GM10248 (cell line): ENCODE data around the gene FYN.

Experiments used
- CTCF ChIA-PET: fragments of 300-600 bp; sonication (Branson Sonifier 250); formaldehyde crosslinking; extraction: SDS; loops from one replicate; lab custom pipeline; 2021; ENCODE audit warnings: antibody characterized with exemption; lab: Yijun Ruan, JAX
- POLR2A ChIA-PET: fragments of 350-650 bp; sonication (Branson Sonifier 250); formaldehyde crosslinking; extraction: SDS; loops from one replicate; lab custom pipeline; 2020; ENCODE audit warnings: antibody characterized with exemption; lab: Yijun Ruan, JAX
- DNase-seq: peaks from one replicate; pipeline ENCODE4 v3.0.0; 2012; ENCODE audit errors: extremely low spot score
- CTCF ChIP-seq: IDR thresholded peaks from 2 replicates; pipeline ENCODE4 v1.5.1; 2012; ENCODE audit warnings: mild to moderate bottlenecking, low read depth; ENCODE audit errors: extremely low read depth, missing control alignments, control extremely low read depth

FYN gene

DNA sequence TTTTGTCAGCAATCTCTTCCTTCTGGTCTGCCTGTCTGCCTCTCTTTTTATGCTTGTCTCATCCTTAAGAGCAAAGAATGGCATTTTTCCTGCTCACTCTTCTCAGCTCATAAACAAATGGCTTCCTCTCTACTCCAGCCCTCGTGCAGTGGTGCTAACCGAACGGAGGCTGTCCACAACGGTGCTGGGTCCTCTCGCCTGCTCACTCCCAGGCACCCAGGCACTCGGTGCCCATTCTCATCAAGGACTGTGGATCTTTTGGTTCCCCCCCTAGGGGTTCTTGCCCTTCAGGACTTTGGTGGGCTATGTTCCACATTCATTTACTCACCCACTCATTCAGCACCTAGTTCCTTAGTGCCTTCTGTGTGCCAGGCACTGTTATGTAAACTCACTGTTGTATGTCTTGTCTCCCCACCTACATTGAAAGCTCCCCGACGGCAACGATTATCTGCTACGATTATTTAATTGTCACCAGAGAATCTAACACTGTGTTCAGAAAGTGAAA, 113.9 kb downstream of the FYN start:
- no peak for TF ChIP-seq CTCF
- POLR2A ChIA-PET = no interaction called here
- CTCF ChIA-PET = interaction anchor here (1.2 to 1.9 kb wide), 3 partner anchors 11 to 18 kb away, joined by 4 to 6 read pairs (median 5); no protein-coding TSS in a partner anchor
- no peak for DNase-seq

- ChIA-PET CTCF (interaction anchor here (1.4 to 1.9 kb wide), 2 partner anchors 12 to 16 kb away, joined by 4 to 6 read pairs; no protein-coding TSS in a partner anchor), POLR2A (no interaction called here)
- no peak for DNase-seq
- no peak for TF ChIP-seq CTCF
Observed at GRCh38 chr6:111758608-111759329, 114.5 kb downstream of the FYN start.

DNA sequence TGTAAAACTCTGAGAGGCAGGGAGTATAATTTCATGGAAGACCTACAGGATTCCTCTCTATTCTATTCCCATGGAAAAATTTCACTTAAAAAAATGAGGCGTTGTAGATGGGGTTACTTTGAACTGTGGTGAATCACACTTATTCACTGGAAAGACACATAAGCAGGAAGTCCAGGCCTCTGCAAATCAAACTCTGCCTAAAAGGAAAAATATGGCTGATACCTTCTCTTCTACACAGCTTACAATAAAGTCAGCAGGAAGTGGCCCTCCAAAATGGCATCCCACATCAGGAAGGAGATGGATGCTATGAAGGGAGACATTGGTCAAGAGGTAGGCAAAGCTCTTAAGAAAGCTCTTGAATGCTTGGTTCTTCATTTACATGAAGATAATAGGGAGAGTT, 115.9 kb downstream of the FYN start:
- no peak for DNase-seq
- ChIA-PET POLR2A (no interaction called here), CTCF (no interaction called here)
- no peak for TF ChIP-seq CTCF

- ChIA-PET CTCF (interaction anchor here (1.6 kb wide), 1 partner anchor 35 kb away, joined by 5 read pairs; no protein-coding TSS in a partner anchor), POLR2A (no interaction called here)
- DNase-seq = no peak
- TF ChIP-seq CTCF = no peak
Observed at GRCh38 chr6:111754423-111754822, 118.8 kb downstream of the FYN start.

DNA sequence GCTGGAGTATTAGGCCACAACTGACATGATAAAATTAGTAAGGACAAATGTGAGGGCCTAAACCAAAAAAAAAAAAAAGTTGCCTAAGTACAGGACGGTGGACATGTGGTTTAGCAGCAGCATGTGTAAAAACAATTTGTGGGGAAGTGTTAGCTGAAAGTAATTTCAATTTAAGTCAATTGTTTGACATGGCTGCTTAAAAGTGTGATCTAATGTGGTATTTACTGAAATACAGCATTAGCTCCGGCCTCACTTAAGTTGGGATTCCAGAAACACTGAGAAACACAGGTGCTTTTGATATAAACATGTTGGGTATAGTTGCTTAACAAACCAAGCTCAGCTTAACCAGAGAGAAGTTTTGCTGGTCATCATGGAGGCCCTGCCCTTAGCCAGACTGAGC, 119.7 kb downstream of the FYN start:
- DNase-seq = no peak
- CTCF ChIA-PET = interaction anchor here (0.7 to 2.6 kb wide), 10 partner anchors 9 to 219 kb away, joined by 3 to 22 read pairs (median 4); no protein-coding TSS in a partner anchor
- POLR2A ChIA-PET = no interaction called here
- no peak for TF ChIP-seq CTCF

DNA sequence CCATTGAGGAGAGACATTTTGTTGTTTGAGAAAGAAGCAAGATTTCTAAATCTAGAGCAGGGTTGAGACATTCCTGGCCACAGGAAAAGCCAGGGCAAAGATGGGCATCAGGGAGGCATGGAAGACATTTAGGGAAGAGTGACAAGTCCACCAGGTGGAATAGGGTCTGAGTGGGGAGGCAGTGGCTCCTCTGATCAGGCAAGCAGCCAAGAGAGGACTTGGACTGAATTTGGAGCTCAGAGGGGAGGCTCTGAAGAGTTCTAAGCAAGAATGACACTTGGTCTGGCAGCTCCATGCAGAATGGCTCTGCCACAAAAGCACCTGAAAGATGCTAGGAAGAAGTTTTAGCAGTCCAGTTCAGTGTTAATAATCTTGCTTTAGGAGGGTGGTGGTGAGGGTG, 120.8 kb downstream of the FYN start:
- TF ChIP-seq CTCF = no peak
- ChIA-PET CTCF (interaction anchor here (0.7 to 2.6 kb wide), 10 partner anchors 10 to 35 kb away, joined by 3 to 22 read pairs (median 4); no protein-coding TSS in a partner anchor), POLR2A (interaction anchor here (0.7 to 0.9 kb wide), 2 partner anchors 9 to 334 kb away, joined by 3 to 6 read pairs; no protein-coding TSS in a partner anchor)
- DNase-seq = no peak
